ENCODE results near the gene CTSC.

GRCh38 chr11:88359114-88359513, 21.6 kb upstream of the CTSC start:
- TF ChIP-seq POLR2AphosphoS5 (IDR thresholded peaks at IDR 0.05; ENCODE audit: low read depth, low read length) (no peak), EZH2phosphoT487 (IDR thresholded peaks at IDR 0.05; ENCODE audit: borderline replicate concordance, low read depth) (no peak), CTCF (IDR thresholded peaks at IDR 0.05) (no peak), NFIC (IDR thresholded peaks at IDR 0.05; ENCODE audit: borderline replicate concordance) (no peak), FOXM1 (IDR thresholded peaks at IDR 0.05; ENCODE audit: low read depth) (no peak), FOSL2 (IDR thresholded peaks at IDR 0.05; ENCODE audit: borderline replicate concordance, low read depth) (no peak), YY1 (IDR thresholded peaks at IDR 0.05; ENCODE audit: low read depth) (no peak), MAX (IDR thresholded peaks at IDR 0.05; ENCODE audit: low read depth) (no peak), GATA2 (CRISPR knock-in tag; IDR thresholded peaks at IDR 0.05) (no peak), JUND (IDR thresholded peaks at IDR 0.05) (no peak), TAF1 (IDR thresholded peaks at IDR 0.05; ENCODE audit: borderline replicate concordance, low read depth, low read length) (no peak), MXI1 (IDR thresholded peaks at IDR 0.05; ENCODE audit: low read depth, low read length) (no peak)
- TF ChIP-seq, protein P1, sequence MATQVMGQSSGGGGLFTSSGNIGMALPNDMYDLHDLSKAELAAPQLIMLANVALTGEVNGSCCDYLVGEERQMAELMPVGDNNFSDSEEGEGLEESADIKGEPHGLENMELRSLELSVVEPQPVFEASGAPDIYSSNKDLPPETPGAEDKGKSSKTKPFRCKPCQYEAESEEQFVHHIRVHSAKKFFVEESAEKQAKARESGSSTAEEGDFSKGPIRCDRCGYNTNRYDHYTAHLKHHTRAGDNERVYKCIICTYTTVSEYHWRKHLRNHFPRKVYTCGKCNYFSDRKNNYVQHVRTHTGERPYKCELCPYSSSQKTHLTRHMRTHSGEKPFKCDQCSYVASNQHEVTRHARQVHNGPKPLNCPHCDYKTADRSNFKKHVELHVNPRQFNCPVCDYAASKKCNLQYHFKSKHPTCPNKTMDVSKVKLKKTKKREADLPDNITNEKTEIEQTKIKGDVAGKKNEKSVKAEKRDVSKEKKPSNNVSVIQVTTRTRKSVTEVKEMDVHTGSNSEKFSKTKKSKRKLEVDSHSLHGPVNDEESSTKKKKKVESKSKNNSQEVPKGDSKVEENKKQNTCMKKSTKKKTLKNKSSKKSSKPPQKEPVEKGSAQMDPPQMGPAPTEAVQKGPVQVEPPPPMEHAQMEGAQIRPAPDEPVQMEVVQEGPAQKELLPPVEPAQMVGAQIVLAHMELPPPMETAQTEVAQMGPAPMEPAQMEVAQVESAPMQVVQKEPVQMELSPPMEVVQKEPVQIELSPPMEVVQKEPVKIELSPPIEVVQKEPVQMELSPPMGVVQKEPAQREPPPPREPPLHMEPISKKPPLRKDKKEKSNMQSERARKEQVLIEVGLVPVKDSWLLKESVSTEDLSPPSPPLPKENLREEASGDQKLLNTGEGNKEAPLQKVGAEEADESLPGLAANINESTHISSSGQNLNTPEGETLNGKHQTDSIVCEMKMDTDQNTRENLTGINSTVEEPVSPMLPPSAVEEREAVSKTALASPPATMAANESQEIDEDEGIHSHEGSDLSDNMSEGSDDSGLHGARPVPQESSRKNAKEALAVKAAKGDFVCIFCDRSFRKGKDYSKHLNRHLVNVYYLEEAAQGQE (IDR thresholded peaks at IDR 0.05; ENCODE audit: low read depth, low read length): no peak
